ENCODE measurements around the gene COL26A1. TPM values are rescaled to one million over a fixed set of nuclear protein-coding genes. Genes with fewer than 3 reads are reported as not detected.

The COL26A1 gene
- total RNA-seq, 4 donors from 2014 or later: not detected

GRCh38 chr7:101357433-101357832 lies 5.2 kb upstream of the COL26A1 start:
- Histone ChIP-seq H3K27me3 (peaks cover 29% of the 10 kb centered on the region), H3K27ac (no peak overlapping the region), H3K36me3 (no peaks in the 10 kb centered on the region), H3K4me3 (no peak overlapping the region), H3K9me3 (no peaks in the 10 kb centered on the region), H3K4me1 (peaks cover 0 to 7% (median 0%) of the 10 kb centered on the region in 4 donors)
- intact Hi-C loops (cut with DNase I; ENCODE audit: low total_unique reads): no loop called here
- in situ Hi-C loops (cut with MboI; ENCODE audit: low pct_ligation_motif_present in 1 of 4, low pct_unique_long_range_greater_than_20kb in 1 of 4, low sequenced_read_pairs in 3 of 4): no loop called here
- no peak for TF ChIP-seq EP300 (IDR thresholded peaks at IDR 0.05; ENCODE audit: low read depth)
- no peak for TF ChIP-seq POLR2AphosphoS5 (IDR thresholded peaks at IDR 0.05)
- TF ChIP-seq CTCF (IDR thresholded peaks at IDR 0.05): no peak
- no peak for TF ChIP-seq POLR2A (IDR thresholded peaks at IDR 0.05)
- WGBS, 2 donors (ENCODE audit: low coverage in 1 of 2): 60 to 62% methylated on average over 7 of the region's 7 CpGs
- no peak for DNase-seq

- Histone ChIP-seq H3K4me3 (peak overlapping the region; percentile 28 to 46 (median 38)), H3K9me3 (no peaks in the 10 kb centered on the region), H3K36me3 (no peaks in the 10 kb centered on the region), H3K27ac (no peak overlapping the region), H3K4me1 (peaks cover 7 to 20% (median 16%) of the 10 kb centered on the region in 4 donors), H3K27me3 (peaks cover 75% of the 10 kb centered on the region)
- in situ Hi-C loops (cut with MboI; ENCODE audit: low pct_ligation_motif_present in 1 of 4, low pct_unique_long_range_greater_than_20kb in 1 of 4, low sequenced_read_pairs in 3 of 4) (no loop called here), intact Hi-C loops (cut with DNase I; ENCODE audit: low total_unique reads) (no loop called here)
- DNase-seq: no peak
- WGBS, 2 donors (ENCODE audit: low coverage in 1 of 2): 0% methylated on average over 10 of the region's 46 CpGs; no CpG with 5 or more reads in 1 of the 2 donors
- TF ChIP-seq EP300 (IDR thresholded peaks at IDR 0.05; ENCODE audit: low read depth) (no peak), CTCF (IDR thresholded peaks at IDR 0.05) (no peak), POLR2A (IDR thresholded peaks at IDR 0.05) (no peak), POLR2AphosphoS5 (IDR thresholded peaks at IDR 0.05) (no peak)
These were observed 590 bp downstream of the COL26A1 start for GRCh38 chr7:101363196-101363733.

- H3K27me3 ChIP-seq: peaks cover 80% of the 10 kb centered on the region
- TF ChIP-seq EP300 (IDR thresholded peaks at IDR 0.05; ENCODE audit: low read depth) (no peak), POLR2AphosphoS5 (IDR thresholded peaks at IDR 0.05) (no peak), CTCF (IDR thresholded peaks at IDR 0.05) (peak; percentile 76 to 93 (median 92))
- no peaks in the 10 kb centered on the region for H3K9me3 ChIP-seq
- no peaks in the 10 kb centered on the region for H3K36me3 ChIP-seq
- in situ Hi-C loops (cut with MboI; ENCODE audit: low pct_ligation_motif_present in 1 of 4, low pct_unique_long_range_greater_than_20kb in 1 of 4, low sequenced_read_pairs in 3 of 4) (no loop called here), intact Hi-C loops (cut with DNase I; ENCODE audit: low total_unique reads) (no loop called here)
- H3K4me1 ChIP-seq: peaks cover 7 to 20% (median 16%) of the 10 kb centered on the region in 4 donors
- H3K4me3 ChIP-seq: peak overlapping the region; percentile 28 to 46 (median 38)
- no peak overlapping the region for H3K27ac ChIP-seq
- 4 to 6% methylated on average over 11 to 29 of the region's 52 CpGs for WGBS, 2 donors (ENCODE audit: low coverage in 1 of 2)
- peak; percentile 62 for DNase-seq
These were observed 1.2 kb downstream of the COL26A1 start for GRCh38 chr7:101363734-101364374.

GRCh38 chr7:101365956-101366355 lies 3.3 kb downstream of the COL26A1 start:
- 92% methylated on average over 2 of the region's 2 CpGs; no CpG with 5 or more reads in 1 of the 2 donors for WGBS, 2 donors (ENCODE audit: low coverage in 1 of 2)
- DNase-seq: no peak
- H3K36me3 ChIP-seq: no peaks in the 10 kb centered on the region
- no peak overlapping the region for H3K27ac ChIP-seq
- H3K4me3 ChIP-seq: no peak overlapping the region
- intact Hi-C loops (cut with DNase I; ENCODE audit: low total_unique reads): no loop called here
- no peaks in the 10 kb centered on the region for H3K9me3 ChIP-seq
- H3K4me1 ChIP-seq: peaks cover 7 to 20% (median 16%) of the 10 kb centered on the region in 4 donors
- in situ Hi-C loops (cut with MboI; ENCODE audit: low pct_ligation_motif_present in 1 of 4, low pct_unique_long_range_greater_than_20kb in 1 of 4, low sequenced_read_pairs in 3 of 4): no loop called here
- TF ChIP-seq EP300 (IDR thresholded peaks at IDR 0.05; ENCODE audit: low read depth) (no peak), POLR2A (IDR thresholded peaks at IDR 0.05) (no peak), POLR2AphosphoS5 (IDR thresholded peaks at IDR 0.05) (no peak)
- H3K27me3 ChIP-seq: peaks cover 88% of the 10 kb centered on the region

Measured in transverse colon (tissue), 4 donors.